NCI-H82 treated with DMSO at 0.1 percent for 48 hours (cell line): ENCODE results near the gene ZNF385B.
"Not testable (repeated sequence)": the region's sequence is repeated elsewhere in the genome, so short reads cannot be mapped to it uniquely, and the experiment has no call there.

Source experiments
- DNase-seq: peaks from one replicate; lab custom pipeline; 2025; ENCODE audit not compliant: unreplicated experiment; lab: John Stamatoyannopoulos, UW

The ZNF385B gene

DNA sequence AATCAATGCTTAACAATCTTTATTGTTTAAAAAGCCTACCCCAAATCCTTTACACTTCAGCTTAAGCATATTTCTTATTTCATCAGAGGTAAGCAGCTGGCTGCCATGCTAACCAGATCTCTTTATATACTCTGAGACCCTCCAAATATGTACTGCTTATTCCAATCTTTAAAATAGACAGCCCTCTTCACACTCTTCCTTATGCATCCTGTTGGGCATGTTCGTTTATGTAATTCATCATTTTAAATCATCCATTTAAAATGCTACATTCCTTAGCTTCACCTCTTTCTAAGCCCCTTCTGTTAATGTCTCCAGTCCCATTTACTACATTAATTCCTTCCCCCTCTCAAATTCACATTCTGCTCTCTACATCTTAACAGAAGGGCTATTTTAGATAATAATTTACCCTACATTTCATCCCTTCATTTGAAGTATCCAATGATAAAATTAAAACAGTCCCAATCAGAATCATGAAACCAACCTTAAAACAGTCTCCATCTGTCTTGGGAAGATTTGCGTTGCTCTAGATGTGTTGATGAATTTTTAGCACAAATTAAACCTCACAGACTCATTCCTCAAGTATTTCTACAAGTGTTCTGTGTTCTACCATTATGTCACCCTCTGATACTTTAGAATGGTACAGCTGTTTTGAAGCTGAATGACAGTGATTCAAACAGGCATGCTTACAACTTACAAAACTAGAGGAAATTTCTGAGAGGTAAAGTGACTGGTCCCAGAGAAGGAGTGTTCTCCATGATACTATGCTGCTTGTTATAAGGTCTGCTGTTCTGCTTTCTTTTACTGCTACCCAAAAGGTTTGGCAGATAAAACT, 59.1 kb downstream of the ZNF385B start:
- DNase-seq = no peak

DNA sequence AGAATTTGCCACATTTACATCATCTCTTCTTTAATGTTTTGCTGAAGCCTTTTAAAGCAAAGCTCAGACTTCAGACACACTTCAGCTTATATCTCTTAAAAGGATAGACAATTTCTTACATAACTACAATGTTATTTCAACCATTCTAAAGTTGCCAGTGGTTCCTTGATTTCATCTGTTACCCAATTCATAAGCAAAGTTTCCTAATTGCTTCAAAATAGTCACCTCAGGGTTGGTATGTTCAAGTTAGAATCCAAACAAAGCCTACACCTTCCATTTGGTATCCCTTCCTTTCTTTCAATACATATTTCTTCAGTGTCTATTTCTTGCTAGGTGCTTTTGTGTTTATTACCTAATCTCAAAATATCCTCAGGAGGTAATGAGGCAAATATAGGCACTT, 60.6 kb downstream of the ZNF385B start:
- DNase-seq = no peak

DNA sequence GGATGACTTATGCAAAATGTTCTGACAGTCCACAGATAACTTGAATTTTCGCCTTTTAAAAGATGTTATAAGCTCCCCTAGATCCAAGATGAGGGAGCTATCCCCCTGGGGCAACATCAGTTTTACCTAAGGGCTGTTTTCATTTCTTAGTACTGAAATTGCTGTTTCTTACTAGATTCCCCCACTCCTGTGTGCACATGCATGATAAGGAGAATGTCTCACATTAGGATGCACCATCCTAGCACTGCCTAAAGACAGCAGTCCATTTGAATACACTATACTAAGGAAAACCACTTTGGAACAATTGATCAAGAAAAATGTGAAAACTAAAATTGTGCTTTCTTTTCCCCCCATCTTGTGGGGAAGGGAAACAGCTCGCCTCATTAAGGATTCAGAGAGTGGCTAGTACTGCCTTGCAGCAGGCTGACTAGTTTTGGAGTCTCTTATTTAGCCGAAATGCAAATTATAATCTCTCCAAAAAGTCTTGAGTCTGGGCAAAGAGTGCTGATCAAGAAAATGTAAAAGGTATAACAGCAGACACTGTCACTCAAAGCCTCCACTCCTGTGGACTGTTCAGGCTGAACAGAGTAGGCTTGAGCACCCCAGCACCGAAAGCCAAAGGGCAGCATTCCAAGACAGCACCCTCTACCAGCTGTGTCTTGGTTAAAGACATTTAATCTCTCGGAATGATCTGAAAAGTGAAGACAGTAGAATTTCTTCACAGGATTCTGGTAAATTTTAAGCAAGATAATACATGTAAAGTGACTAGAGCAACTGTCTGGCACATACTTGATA, 65.0 kb downstream of the ZNF385B start:
- no peak for DNase-seq

DNA sequence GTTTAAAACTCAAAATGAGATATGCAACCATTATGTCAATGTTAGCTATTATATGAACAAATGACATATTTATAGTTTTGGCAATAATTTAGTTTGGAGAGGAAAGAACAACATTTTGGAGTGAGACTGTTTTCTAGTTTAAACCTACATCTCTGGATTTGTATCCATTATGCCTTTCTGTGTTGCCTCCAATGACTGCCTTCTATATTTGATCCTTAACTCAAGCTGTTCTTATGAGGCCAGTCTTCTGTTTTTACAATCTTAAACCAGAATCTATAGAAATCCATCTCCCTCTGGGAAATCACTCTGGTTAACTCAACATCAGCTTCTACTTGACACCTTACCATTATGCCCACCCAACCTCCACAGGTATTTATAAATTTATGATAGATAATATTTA, 67.5 kb downstream of the ZNF385B start:
- no peak for DNase-seq

DNA sequence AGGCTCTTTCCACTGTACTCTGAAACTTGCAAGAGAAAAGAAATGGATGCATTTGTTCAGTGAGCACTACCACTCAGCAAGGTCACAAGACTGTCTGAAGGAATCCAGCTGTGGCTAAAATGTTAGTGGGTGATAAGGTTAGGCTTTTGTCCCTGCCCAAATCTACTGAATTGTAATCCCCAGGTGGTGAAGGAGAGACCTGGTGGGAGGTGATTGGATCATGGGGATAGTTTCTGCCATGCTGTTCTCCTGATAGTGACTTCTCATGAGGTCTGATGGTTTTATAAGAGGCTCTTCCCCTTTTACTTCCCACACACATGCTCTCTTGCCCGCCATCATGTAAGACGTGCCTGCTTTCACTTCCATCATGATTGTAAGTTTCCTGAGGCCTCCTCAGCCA, 68.2 kb downstream of the ZNF385B start:
- no peak for DNase-seq

DNA sequence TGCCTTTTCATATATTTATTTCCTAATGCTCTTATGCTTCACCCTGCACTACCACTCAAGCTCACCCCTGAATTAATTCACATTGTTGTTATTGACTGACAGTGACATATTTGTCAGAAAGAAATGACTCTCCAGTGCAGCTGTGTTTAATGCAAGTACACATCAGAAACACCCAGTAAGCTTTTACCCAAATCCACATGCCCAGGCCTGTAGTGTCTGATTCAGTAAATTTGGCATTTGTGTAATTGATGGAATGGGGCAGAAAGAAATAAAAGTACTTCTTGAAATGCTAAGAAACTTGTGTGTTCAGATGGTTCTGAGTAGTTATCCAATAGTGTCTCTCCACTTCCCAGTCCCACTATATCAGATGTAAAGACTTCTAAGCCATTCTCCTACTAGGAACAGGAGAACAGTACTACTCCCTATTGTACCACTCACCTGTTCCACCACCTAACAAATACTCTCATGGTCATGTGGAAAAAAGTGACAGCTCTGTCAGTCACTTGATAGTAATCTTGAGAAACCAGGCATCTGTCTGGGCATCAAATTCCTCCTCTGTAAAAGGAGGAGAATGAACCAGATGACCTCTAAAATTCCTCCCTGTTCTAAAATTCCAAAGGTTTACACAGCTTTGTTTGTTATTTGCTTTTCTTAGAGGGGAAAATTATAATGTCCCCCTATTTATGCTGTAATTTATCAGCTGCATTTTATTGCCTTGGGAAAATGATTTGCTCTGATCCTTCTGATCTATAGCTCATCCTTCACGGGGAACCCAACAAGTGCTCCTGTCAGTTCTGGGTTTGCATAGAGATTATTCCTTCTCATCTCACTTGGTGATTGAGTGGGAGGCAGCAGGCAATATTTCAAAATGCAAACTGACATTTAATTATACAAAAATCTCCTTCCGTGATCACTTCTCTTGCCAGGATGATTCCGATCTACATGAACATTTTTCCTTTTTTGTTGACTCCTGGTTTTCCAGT, 70.9 kb downstream of the ZNF385B start:
- no peak for DNase-seq

DNA sequence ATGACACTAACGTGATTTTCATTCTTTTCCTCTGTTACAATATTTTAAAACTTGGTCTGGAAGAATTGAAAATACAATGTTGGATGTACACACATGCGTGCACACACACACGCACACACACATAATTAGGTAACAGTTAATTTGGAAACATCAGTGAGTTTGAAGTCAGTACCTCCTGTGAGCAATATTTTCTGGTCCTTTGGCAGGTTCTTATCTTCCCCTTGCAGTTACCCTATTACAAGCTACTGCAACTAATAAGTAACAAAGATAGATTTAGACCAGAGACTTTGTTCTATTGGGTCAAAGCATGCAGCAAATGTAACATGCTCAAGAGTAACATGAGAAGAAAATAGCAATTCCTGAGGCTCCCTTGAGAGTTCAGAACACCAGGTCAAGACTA, 73.3 kb downstream of the ZNF385B start:
- DNase-seq = no peak

DNA sequence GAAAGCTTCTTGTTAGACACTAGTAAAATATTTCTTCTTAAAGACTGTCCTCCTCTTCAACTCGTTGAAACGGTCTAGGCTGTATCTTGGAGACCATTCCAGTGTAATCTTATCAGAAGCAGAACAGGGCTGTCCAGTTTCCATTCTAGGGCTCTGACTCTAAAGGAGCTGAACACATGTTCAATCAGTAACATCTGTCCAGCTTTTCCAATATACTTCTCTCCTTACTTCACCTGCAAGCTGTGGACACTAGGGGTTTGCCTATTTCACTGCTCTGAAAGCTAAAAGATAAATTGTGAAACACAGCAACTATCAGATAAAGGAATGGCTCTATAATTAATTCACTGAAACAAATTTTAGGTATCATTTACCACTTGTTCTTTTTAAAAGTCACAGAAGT, 73.8 kb downstream of the ZNF385B start:
- DNase-seq = no peak

DNA sequence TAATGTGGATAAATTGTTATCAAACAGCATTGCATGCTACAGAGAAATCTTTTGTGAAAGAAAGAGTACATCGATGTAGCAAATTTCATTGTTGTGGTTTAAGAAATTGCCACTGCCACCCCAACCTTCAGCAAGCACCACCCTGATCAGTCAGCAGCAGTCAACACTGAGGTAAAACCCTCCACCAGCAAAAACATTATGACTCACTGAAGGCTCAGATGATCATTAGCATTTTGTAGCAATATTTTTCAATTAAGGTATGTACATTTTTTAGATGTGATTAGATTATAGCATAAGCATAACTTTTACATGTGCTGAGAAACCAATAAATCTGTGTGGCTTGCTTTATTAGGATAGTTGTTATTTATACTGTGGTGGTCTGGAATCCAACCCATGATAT, 75.5 kb downstream of the ZNF385B start:
- DNase-seq = no peak

DNA sequence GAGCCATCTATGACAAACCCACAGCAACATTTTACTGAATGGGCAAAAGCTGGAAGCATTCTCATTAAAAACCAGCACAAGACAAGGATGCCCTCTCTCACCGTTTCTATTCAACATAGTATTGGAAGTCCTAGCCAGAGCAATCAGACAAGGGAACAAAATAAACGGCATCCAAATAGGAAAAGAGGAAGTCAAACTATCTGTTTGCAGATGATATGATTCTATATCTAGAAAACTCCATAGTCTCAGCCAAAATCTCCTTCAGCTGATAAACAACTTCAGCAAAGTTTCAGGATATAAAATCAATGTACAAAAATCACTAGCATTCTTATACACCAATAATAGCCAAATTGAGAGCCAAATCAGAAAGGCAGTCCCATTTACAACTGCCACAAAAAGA, 79.1 kb downstream of the ZNF385B start:
- DNase-seq = not testable (repeated sequence)

DNA sequence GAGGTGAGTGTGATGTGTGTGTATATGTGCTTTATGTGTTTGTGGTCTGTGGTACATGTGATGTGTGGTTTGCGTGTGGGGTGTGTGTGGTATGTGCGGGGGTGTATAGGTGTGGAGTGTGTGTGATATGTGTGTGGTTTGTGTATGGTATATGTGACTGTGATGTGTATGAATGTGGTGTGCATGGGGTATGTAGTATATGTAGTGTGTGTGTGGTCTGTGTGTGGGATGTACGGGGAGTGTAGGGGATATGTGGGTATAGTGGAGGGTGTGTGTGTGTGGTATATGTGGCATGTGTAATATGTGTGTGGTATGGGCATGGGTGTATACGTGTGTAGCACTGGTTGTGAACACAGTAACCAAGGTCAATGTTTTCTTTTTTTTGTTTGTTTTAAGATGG, 87.4 kb downstream of the ZNF385B start:
- no peak for DNase-seq

DNA sequence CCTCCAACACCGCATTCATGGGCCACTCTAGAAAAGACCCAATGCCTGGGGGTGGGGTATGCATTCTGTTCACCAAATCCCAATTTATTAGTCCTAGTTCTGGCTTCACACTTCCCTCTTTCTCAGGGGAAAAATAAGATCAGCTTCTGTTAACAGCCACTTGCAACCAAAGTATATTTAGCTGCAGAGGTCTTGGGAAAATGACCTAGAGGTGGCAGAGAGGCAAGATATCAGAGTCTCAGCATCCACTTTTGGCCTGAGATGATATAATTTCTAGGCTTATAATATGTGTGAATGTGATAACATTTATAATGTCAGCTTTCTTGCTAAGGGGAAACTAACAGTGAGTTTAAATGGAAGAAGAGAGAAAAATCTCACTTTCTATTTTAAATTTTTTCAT, 89.1 kb downstream of the ZNF385B start:
- no peak for DNase-seq

DNA sequence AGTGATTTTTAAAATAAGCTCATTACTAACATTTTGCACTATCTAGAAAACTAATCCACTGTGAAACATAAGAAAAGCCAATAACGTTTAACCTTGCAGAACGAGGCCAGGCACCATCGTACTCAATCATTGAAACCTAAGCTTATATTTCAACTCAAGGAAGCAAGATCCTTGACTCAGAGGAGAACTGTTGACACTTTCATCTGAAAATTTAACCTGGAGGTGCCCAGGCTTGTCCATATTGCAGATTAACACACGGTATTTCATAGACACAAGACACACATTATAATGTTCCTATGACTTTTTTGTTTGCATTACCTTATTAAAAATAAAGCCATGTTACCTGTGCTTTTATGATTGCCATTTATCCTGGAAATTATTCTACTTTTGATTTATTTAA, 89.6 kb downstream of the ZNF385B start:
- DNase-seq = no peak

DNA sequence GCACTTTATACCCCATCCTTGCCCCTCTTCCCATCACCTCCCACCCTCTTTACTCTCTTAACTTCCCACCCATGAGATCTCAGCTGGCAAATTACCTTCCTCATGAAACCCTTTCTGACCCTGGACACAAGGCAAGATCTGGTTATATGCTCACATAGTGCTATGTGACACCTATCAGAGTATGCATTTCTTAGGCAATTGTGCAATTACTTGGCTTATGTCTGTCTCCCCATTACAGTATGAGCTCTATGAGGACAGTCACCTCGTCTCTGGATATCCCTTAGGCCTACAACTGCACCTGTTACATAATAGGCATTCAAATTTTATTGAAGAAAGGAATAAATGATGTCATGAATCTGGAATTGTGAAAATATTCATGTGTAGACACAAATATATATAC, 91.4 kb downstream of the ZNF385B start:
- no peak for DNase-seq

DNA sequence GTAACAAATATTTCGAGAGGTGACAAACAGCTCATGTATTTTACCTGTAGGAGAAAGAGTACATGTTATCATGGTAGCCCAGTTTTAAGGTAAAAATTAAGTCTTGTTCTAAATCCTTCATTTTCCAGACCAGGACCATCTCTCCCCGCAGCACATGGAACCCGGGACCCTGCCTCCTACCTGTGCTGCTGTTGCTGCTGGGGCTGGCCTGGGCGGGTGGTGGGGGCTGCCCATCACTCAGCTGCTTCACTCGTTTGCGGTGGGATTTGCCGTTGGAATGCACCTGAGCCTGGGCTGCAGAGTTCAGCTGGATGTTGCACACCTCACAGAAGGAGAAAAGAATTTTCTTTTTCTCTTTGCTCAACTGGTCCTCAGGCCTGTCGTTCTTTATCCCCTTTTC, 92.1 kb downstream of the ZNF385B start:
- DNase-seq = no peak

DNA sequence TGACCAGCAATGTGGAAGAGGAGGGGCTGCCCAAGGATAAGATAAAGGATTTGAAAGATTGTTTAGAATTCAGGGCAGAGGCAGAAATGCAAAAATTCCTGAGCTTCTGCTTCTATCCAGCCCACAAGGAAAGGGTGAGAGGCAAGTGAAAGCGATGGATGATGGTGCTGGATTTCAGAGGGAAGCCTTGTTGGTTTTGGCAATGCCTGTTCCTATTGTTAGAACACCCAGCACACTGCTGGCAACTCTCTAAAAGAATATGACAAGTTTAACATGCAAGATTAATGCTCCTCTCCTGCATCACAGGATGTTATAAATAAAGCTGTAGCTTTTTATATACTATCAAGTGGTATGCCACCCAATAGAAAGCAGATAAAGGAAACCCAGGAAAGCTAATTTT, 92.6 kb downstream of the ZNF385B start:
- no peak for DNase-seq

DNA sequence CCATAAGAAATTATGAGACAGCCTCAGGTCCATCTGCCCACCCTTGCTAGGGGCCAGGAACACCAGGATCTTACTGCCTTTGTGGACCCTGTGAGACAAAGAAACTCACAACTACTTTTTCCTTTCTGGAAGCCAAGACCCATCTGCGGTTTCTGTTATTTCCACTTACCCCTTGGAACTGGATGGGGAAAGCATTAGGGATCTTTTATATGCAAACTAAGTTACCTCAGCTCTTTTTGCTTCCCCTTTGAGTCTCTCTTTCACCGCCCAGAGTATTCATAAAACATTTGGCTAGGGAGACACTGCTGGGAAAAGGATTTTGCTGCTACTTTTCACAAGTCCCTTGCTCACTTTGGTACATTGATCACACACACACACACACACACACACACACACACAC, 95.7 kb downstream of the ZNF385B start:
- no peak for DNase-seq

DNA sequence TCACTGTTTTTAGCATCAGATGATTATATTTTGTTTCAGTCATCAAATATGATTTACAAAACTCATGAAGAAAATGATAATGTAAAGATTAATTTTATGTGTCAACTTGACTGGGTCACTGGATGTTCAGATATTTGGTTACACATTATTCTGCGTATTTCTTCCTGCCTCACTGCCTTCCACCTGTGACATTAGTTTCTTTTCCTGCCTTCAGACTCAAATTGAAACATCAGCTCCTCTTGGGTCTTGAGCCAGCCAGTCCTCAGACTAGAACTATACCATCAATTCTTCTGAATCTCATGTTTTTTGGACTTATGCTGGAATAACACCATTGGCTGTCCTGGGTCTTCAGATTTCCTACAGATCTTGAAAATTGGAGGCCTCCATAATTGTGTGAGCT, 96.7 kb downstream of the ZNF385B start:
- no peak for DNase-seq

DNA sequence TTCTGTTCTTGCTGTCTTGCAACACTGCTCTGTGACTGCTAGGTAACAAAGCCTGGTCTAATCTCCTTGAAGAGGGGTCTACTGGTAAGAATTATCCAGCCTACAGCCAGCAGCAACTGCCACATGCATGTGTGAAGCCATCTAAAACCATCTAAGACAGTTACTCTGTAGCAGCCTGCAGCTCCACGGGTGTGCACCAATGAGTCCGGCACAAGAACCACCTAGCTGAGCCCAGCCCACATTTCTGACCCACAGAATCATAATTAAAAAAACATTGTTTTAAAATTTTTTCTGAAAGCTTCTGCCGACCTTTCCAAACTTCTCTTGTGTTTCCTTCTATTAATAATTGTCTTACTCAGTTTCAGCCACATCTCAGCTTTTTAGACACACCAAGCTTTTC, 102.8 kb downstream of the ZNF385B start:
- DNase-seq = no peak

DNA sequence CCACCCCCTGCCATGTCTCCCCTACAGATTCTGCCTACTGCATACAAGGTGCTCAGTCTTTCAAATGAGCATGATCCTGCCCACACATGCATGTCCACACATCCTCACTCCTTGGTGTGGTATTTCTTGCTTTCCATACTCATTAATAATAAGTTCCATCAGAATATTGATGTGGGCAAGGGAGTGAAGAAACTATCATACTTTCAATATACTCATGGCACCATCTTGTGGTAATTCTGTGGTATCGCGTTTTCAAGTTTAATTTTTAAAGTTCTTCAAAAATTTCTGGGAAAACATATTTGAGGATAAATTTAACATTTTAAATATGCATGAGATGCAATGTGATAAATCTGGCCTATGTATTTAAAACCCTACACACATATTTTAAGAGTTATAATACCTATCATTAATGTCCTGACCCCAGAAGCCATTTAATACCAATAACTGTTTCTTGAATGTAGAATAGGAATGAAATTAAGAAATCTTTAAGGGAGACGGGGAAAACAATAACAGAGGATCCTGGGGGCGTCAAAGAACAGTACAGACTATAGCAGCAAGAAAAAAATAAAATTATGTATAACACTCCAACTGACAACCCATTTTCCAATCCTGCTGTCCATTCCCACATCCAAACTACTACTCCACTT, 110.1 kb downstream of the ZNF385B start:
- DNase-seq = no peak

DNA sequence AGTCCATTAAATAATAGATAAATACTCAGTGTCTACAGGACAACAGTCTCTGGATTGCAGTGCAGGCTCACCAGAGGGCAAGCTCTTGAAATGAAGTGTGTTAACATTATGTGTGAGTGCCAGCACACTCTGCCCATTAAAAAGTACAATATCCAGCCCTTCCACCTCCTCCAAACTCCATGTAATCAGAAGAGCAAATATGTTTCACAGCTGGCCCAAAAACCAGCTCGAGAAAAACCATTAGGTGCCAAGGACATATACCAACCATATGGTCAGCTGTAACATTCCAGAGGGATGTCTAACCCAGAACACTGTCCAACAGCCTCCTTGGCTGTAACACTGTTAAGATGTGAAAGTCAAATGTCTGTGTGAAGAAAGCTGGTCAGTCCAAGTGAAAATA, 112.2 kb downstream of the ZNF385B start:
- no peak for DNase-seq
